Measurements from ENCODE around the gene SYNRG. TPM values are rescaled to one million over a fixed set of nuclear protein-coding genes. Genes with fewer than 3 reads are reported as not detected.

SYNRG gene
- total RNA-seq, 1 donor from 2014 or later, result 89.8 TPM

DNA sequence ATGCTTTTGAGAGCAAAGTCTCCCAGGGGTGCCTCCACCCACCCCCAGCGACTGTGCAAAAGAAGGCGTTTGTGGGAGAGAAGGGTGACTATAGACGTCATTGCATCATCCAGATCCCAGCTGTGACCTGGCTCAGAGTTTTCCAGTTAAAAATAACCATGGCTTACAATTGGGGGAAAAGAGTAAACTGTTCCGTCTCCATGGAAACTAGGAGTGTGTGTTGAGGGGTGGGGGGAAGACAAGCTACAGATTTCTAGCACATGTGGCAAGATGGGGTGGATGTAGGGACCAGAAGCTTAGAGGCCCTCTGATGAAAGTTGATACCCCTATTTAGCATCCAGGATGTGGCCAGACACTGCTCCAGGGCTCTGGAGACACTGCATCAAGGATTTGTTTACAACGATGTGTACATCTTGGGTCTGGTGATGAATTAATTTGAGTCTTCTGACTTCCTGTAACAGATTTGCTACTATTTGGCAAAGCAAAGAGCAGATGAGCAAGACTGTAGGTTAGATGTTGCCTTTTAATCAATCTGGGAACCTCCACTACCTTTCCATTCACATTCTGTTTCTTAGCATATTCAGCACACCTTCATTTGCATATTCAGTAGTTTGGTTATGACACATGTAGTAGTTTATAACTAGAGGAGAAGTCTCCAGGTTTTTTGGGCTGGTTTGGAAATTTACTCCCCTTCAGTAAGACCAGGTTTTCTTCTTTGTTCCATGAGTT is 125.7 kb downstream of the SYNRG start:
- Mint-ChIP-seq H3K27ac (no peak overlapping the region), H3K27me3 (no peaks in the 10 kb centered on the region), H3K9me3 (no peaks in the 10 kb centered on the region), H3K4me3 (no peak overlapping the region), H3K36me3 (ENCODE audit: low read depth) (peaks cover 12% of the 10 kb centered on the region), H3K4me1 (peaks cover 4% of the 10 kb centered on the region)
- ATAC-seq (ENCODE audit: low read depth) (no peak), DNase-seq (no peak)
- intact Hi-C loops (cut with micrococcal nuclease), result no loop called here
- ChIA-PET CTCF (no interaction called here), POLR2A (no interaction called here)
- TF ChIP-seq, protein P1, sequence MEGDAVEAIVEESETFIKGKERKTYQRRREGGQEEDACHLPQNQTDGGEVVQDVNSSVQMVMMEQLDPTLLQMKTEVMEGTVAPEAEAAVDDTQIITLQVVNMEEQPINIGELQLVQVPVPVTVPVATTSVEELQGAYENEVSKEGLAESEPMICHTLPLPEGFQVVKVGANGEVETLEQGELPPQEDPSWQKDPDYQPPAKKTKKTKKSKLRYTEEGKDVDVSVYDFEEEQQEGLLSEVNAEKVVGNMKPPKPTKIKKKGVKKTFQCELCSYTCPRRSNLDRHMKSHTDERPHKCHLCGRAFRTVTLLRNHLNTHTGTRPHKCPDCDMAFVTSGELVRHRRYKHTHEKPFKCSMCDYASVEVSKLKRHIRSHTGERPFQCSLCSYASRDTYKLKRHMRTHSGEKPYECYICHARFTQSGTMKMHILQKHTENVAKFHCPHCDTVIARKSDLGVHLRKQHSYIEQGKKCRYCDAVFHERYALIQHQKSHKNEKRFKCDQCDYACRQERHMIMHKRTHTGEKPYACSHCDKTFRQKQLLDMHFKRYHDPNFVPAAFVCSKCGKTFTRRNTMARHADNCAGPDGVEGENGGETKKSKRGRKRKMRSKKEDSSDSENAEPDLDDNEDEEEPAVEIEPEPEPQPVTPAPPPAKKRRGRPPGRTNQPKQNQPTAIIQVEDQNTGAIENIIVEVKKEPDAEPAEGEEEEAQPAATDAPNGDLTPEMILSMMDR (IDR thresholded peaks at IDR 0.05), result no peak

DNA sequence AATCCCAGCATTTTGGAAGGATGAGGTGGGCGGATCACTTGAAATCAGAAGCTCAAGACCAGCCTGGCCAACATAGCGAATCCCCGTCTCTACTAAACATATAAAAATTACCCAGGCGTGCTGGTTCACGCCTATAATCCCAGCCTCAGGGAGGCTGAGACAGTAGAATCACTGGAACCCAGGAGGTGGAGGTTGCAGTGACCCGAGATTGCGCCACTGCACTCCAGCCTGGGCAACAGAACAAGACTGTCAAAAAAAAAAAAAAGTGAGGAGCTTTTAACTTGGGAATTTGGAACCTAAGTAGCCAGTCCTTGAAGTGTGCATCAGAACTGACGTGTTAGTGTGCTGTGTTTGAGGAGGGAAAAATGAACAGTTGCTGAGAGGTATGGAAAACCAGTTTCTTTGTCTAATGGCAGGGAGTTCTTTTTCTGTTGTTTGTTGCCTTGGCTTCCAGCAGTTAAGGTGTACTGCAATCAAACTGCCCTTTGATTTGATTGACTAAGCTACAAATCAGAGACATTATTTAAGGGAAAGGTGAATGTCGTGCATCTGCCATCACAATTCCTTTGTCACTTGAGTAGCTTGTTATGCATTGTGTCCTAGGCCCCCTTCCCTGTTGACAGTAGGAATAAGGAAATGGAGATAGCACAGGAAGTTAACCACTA is 128.1 kb downstream of the SYNRG start:
- no peaks in the 10 kb centered on the region for H3K9me3 Mint-ChIP-seq
- intact Hi-C loops (cut with micrococcal nuclease), result no loop called here
- ChIA-PET POLR2A (no interaction called here), CTCF (no interaction called here)
- DNase-seq (no peak), ATAC-seq (ENCODE audit: low read depth) (no peak)
- TF ChIP-seq, protein P1 (IDR thresholded peaks at IDR 0.05), result no peak
- H3K27me3 Mint-ChIP-seq, result no peaks in the 10 kb centered on the region
- peaks cover 32% of the 10 kb centered on the region for H3K36me3 Mint-ChIP-seq (ENCODE audit: low read depth)
- H3K4me1 Mint-ChIP-seq, result no peaks in the 10 kb centered on the region
- H3K27ac Mint-ChIP-seq, result no peak overlapping the region
- H3K4me3 Mint-ChIP-seq, result no peak overlapping the region

DNA sequence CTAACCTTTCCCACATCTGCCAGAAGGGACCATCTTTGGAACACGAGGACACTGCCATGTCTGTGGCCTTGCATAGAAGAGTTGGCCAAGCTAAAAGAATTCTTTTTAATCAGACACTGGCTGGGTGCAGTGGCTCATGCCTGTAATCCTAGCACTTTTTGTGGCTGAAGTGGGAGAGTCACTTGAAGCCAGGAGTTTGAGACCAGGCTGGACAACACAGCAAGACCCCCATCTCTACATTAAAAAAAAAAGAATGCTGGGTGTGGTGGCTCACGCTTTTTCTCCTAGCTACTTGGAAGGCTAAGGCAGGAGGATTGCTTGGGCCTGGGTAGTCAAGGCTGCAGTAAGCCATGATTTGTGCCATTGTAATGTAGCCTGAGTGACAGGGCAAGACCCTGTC is 128.8 kb downstream of the SYNRG start:
- ChIA-PET POLR2A (no interaction called here), CTCF (no interaction called here)
- no peaks in the 10 kb centered on the region for H3K27me3 Mint-ChIP-seq
- H3K9me3 Mint-ChIP-seq, result no peaks in the 10 kb centered on the region
- peaks cover 39% of the 10 kb centered on the region for H3K36me3 Mint-ChIP-seq (ENCODE audit: low read depth)
- intact Hi-C loops (cut with micrococcal nuclease), result no loop called here
- H3K27ac Mint-ChIP-seq, result no peak overlapping the region
- no peaks in the 10 kb centered on the region for H3K4me1 Mint-ChIP-seq
- DNase-seq (no peak), ATAC-seq (ENCODE audit: low read depth) (no peak)
- no peak overlapping the region for H3K4me3 Mint-ChIP-seq
- TF ChIP-seq, protein P1 (IDR thresholded peaks at IDR 0.05), result no peak

DNA sequence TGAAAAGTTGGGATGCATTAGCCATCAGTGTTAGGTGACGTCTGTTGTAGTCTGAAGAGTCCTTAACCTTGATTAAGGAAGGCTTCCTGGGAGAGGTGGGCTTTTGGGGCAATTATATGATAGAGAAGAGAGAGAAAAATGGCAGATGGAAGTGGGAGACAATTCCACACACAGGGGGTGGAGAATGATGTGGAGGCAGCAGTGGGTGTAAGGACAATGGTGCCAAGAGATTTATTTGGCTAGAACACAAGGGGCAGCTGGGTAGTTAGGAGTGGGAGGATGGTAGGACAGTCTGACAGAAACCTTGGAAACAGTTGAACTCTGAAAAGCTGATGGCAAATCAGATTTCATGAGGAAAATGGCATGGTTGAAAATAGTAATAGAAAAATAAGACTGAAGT is 130.2 kb downstream of the SYNRG start:
- no peaks in the 10 kb centered on the region for H3K4me1 Mint-ChIP-seq
- H3K27ac Mint-ChIP-seq, result no peak overlapping the region
- CTCF ChIA-PET, result no interaction called here
- DNase-seq, result no peak
- H3K27me3 Mint-ChIP-seq, result no peaks in the 10 kb centered on the region
- no peak overlapping the region for H3K4me3 Mint-ChIP-seq
- no peak for ATAC-seq (ENCODE audit: low read depth)
- TF ChIP-seq, protein P1 (IDR thresholded peaks at IDR 0.05), result no peak
- POLR2A ChIA-PET, result no interaction called here
- intact Hi-C loops (cut with micrococcal nuclease), result no loop called here
- H3K36me3 Mint-ChIP-seq (ENCODE audit: low read depth), result peaks cover 46% of the 10 kb centered on the region
- no peaks in the 10 kb centered on the region for H3K9me3 Mint-ChIP-seq

DNA sequence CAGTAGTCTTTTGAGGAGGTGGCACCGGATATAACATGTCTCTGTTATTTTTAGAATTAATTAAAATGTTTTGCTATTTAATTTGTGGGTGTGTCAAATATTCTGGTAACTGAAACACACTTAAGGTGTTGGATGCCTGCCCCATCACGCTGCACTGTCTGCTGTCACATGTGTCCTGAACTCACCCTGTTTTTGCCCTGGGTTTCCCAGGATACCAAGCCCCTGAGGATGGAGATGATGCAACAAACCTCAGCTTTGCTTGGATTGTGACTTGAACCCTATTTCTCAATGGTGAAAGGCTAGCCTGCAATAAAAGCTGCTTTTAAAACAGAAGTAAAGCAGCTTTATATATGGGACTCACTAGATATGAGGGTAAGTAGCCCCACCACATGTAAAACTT is 131.0 kb downstream of the SYNRG start:
- Mint-ChIP-seq H3K9me3 (no peaks in the 10 kb centered on the region), H3K4me3 (no peak overlapping the region), H3K27me3 (no peaks in the 10 kb centered on the region), H3K4me1 (no peaks in the 10 kb centered on the region), H3K36me3 (ENCODE audit: low read depth) (peaks cover 54% of the 10 kb centered on the region), H3K27ac (no peak overlapping the region)
- TF ChIP-seq, protein P1 (IDR thresholded peaks at IDR 0.05), result no peak
- ChIA-PET POLR2A (no interaction called here), CTCF (no interaction called here)
- ATAC-seq (ENCODE audit: low read depth), result no peak
- intact Hi-C loops (cut with micrococcal nuclease), result no loop called here
- DNase-seq, result no peak

Measured in activated B cell treated with CpG ODN at 0.5 μM for 24 hours (primary cell).